OCI-LY3 (cell line): ENCODE measurements around the gene SBK2.

Experiments
- CTCF ChIP-seq: fragments of 200-600, 300-600 bp; sonication (generic); IDR thresholded peaks from 2 replicates; pipeline ENCODE4 v1.5.1; 2014; ENCODE audit warnings: antibody characterized with exemption, low read length, low read depth
- EZH2phosphoT487 ChIP-seq: fragments of 200-600 bp; shearing (Covaris generic); IDR thresholded peaks from 2 replicates; pipeline ENCODE4 v1.6.1; 2018; ENCODE audit warnings: antibody characterized with exemption, mixed run types, low read depth

DNA sequence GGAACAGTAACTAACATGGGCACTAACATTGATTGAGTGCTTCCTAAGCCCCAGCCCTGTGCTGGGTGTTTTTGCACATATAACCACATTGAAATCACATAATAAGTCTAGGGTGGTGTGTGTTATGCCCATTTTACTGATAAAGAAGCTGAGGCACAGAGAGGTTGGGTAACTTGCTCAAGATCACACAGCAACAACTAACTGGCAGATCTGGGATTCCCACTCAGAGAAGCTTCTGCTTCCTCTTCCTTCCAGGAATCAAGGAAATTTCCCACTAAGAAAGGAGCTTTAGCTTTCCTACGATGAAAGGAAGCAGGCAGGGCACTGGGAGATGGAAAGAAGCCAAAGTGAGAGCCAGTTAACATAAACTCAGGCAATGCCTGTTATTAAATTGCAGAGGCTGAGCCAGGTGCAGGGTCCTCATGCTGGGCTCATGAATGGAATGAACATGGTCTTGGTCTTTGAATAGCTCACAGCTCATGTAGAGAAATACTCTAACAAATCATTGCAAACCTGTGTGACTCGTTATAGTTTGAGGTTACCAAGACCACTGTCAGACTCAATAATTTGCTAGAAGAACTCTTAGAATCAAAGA is 38.6 kb downstream of the SBK2 start:
- TF ChIP-seq CTCF (no peak), EZH2phosphoT487 (no peak)
